ENCODE results near the gene PPP2R2C.

PPP2R2C gene

GRCh38 chr4:6380746-6381410, 91.5 kb downstream of the PPP2R2C start:
- POLR2A ChIA-PET = no interaction called here
- Histone ChIP-seq H3K36me3 (ENCODE audit: control insufficient read depth in 4 of 4, insufficient read depth in 4 of 4, low read length in 3 of 4) (no peaks in the 10 kb centered on the region), H3K4me1 (ENCODE audit: control extremely low read depth in 1 of 4, control insufficient read depth in 4 of 4, insufficient read depth in 4 of 4, low read length in 3 of 4) (no peaks in the 10 kb centered on the region), H3K4me3 (ENCODE audit: control insufficient read depth in 1 of 7, extremely low read depth in 1 of 7, insufficient read depth in 4 of 7, low read depth in 2 of 7, low read length in 6 of 7) (no peak overlapping the region), H3K27me3 (replicated peaks in 2 of 5; ENCODE audit: control insufficient read depth in 4 of 5, insufficient read depth in 5 of 5, low read length in 4 of 5) (peaks cover 0 to 71% (median 7%) of the 10 kb centered on the region in 5 experiments), H3K9me3 (ENCODE audit: control extremely low read depth in 1 of 5, control insufficient read depth in 4 of 5, insufficient read depth in 2 of 5, low read depth in 1 of 5, low read length in 4 of 5) (no peaks in the 10 kb centered on the region), H3K27ac (ENCODE audit: insufficient read depth in 1 of 2, low read depth in 1 of 2, low read length in 2 of 2, poor library complexity in 1 of 2, severe bottlenecking in 2 of 2) (no peak overlapping the region)
- no peak for DNase-seq
- WGBS (ENCODE audit: insufficient coverage) = 51% methylated on average over 15 of the region's 21 CpGs
- CTCF ChIA-PET = interaction anchor here (0.6 to 1.7 kb wide), 3 partner anchors 10 to 130 kb away, joined by 3 to 6 read pairs (median 4); no protein-coding TSS in a partner anchor

GRCh38 chr4:6379767-6380745, 92.4 kb downstream of the PPP2R2C start:
- H3K4me3 ChIP-seq (ENCODE audit: control insufficient read depth in 1 of 7, extremely low read depth in 1 of 7, insufficient read depth in 4 of 7, low read depth in 2 of 7, low read length in 6 of 7) = no peak overlapping the region
- 35% methylated on average over 21 of the region's 24 CpGs for WGBS (ENCODE audit: insufficient coverage)
- no peaks in the 10 kb centered on the region for H3K9me3 ChIP-seq (ENCODE audit: control extremely low read depth in 1 of 5, control insufficient read depth in 4 of 5, insufficient read depth in 2 of 5, low read depth in 1 of 5, low read length in 4 of 5)
- no peak overlapping the region for H3K27ac ChIP-seq (ENCODE audit: insufficient read depth in 1 of 2, low read depth in 1 of 2, low read length in 2 of 2, poor library complexity in 1 of 2, severe bottlenecking in 2 of 2)
- no peak for DNase-seq
- ChIA-PET POLR2A (interaction anchor here (0.5 kb wide), 1 partner anchor 18 kb away, joined by 3 read pairs; no protein-coding TSS in a partner anchor), CTCF (interaction anchor here (0.8 to 1.7 kb wide), 3 partner anchors 12 to 130 kb away, joined by 3 to 6 read pairs (median 3); no protein-coding TSS in a partner anchor)
- H3K27me3 ChIP-seq (replicated peaks in 2 of 5; ENCODE audit: control insufficient read depth in 4 of 5, insufficient read depth in 5 of 5, low read length in 4 of 5) = peaks cover 0 to 71% (median 5%) of the 10 kb centered on the region in 5 experiments
- no peaks in the 10 kb centered on the region for H3K36me3 ChIP-seq (ENCODE audit: control insufficient read depth in 4 of 4, insufficient read depth in 4 of 4, low read length in 3 of 4)
- H3K4me1 ChIP-seq (ENCODE audit: control extremely low read depth in 1 of 4, control insufficient read depth in 4 of 4, insufficient read depth in 4 of 4, low read length in 3 of 4) = no peaks in the 10 kb centered on the region

GRCh38 chr4:6378493-6379445, 93.6 kb downstream of the PPP2R2C start:
- ChIA-PET POLR2A (interaction anchor here (0.5 kb wide), 1 partner anchor 17 kb away, joined by 3 read pairs; no protein-coding TSS in a partner anchor), CTCF (interaction anchor here (1.7 kb wide), 1 partner anchor 128 kb away, joined by 6 read pairs; no protein-coding TSS in a partner anchor)
- Histone ChIP-seq H3K27ac (ENCODE audit: insufficient read depth in 1 of 2, low read depth in 1 of 2, low read length in 2 of 2, poor library complexity in 1 of 2, severe bottlenecking in 2 of 2) (no peak overlapping the region), H3K4me1 (ENCODE audit: control extremely low read depth in 1 of 4, control insufficient read depth in 4 of 4, insufficient read depth in 4 of 4, low read length in 3 of 4) (no peaks in the 10 kb centered on the region), H3K27me3 (replicated peaks in 2 of 5; ENCODE audit: control insufficient read depth in 4 of 5, insufficient read depth in 5 of 5, low read length in 4 of 5) (peaks cover 0 to 71% (median 3%) of the 10 kb centered on the region in 5 experiments), H3K4me3 (ENCODE audit: control insufficient read depth in 1 of 7, extremely low read depth in 1 of 7, insufficient read depth in 4 of 7, low read depth in 2 of 7, low read length in 6 of 7) (no peak overlapping the region), H3K36me3 (ENCODE audit: control insufficient read depth in 4 of 4, insufficient read depth in 4 of 4, low read length in 3 of 4) (no peaks in the 10 kb centered on the region), H3K9me3 (ENCODE audit: control extremely low read depth in 1 of 5, control insufficient read depth in 4 of 5, insufficient read depth in 2 of 5, low read depth in 1 of 5, low read length in 4 of 5) (no peaks in the 10 kb centered on the region)
- 89% methylated on average over 34 of the region's 41 CpGs for WGBS (ENCODE audit: insufficient coverage)
- no peak for DNase-seq

DNA sequence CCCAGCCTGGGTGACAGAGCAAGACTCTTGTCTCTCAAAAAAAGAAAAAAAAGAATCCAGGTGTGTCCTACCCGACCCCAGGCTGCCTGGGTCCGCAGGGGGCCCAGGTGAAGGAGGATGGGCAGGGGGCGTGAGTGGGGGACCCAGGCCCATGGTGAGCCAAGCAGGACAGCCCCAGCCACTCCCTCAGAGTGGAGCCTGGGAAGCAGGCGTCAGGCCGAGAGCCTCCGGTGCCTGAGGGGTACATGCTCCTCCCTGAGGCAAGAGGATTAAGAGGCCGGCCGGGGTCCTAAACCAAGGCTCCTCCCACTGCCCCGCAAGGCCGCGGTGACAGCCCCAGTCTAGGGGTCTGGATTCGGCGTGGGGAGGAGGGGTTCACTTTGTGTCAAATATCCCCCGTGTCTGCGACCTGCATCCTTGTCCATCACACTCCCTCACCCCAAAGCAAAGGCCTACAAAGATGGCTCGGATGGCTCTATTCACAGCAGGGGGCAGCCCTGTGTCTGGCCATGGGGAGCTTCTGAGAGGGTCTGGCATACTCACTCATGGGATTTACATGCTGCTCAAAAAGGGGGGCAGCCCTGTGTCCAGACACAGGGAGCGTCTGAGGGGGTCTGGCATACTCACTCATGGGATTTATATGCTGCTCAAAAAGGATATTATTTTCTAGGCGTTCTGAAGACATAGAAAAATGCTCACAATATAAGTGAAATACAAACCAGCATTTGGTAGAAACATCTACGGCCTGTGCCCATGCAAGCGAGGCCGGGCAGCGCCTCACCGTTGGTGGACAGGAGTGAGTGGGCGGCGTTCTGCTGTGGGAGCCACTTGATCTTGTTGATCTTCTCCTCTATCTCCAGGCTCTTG, 94.6 kb downstream of the PPP2R2C start:
- ChIA-PET POLR2A (no interaction called here), CTCF (no interaction called here)
- DNase-seq = no peak
- peaks cover 0 to 62% (median 3%) of the 10 kb centered on the region in 5 experiments for H3K27me3 ChIP-seq (replicated peaks in 2 of 5; ENCODE audit: control insufficient read depth in 4 of 5, insufficient read depth in 5 of 5, low read length in 4 of 5)
- H3K9me3 ChIP-seq (ENCODE audit: control extremely low read depth in 1 of 5, control insufficient read depth in 4 of 5, insufficient read depth in 2 of 5, low read depth in 1 of 5, low read length in 4 of 5) = no peaks in the 10 kb centered on the region
- no peaks in the 10 kb centered on the region for H3K36me3 ChIP-seq (ENCODE audit: control insufficient read depth in 4 of 4, insufficient read depth in 4 of 4, low read length in 3 of 4)
- WGBS (ENCODE audit: insufficient coverage) = 63% methylated on average over 21 of the region's 25 CpGs
- H3K4me1 ChIP-seq (ENCODE audit: control extremely low read depth in 1 of 4, control insufficient read depth in 4 of 4, insufficient read depth in 4 of 4, low read length in 3 of 4) = no peaks in the 10 kb centered on the region
- no peak overlapping the region for H3K27ac ChIP-seq (ENCODE audit: insufficient read depth in 1 of 2, low read depth in 1 of 2, low read length in 2 of 2, poor library complexity in 1 of 2, severe bottlenecking in 2 of 2)
- H3K4me3 ChIP-seq (ENCODE audit: control insufficient read depth in 1 of 7, extremely low read depth in 1 of 7, insufficient read depth in 4 of 7, low read depth in 2 of 7, low read length in 6 of 7) = no peak overlapping the region

- H3K27me3 ChIP-seq (replicated peaks in 2 of 5; ENCODE audit: control insufficient read depth in 4 of 5, insufficient read depth in 5 of 5, low read length in 4 of 5) = peaks cover 0 to 48% (median 2%) of the 10 kb centered on the region in 5 experiments
- no peak overlapping the region for H3K27ac ChIP-seq (ENCODE audit: insufficient read depth in 1 of 2, low read depth in 1 of 2, low read length in 2 of 2, poor library complexity in 1 of 2, severe bottlenecking in 2 of 2)
- CTCF ChIA-PET = interaction anchor here (0.6 kb wide), 1 partner anchor 920 kb away, joined by 3 read pairs; no protein-coding TSS in a partner anchor
- no peak overlapping the region for H3K4me3 ChIP-seq (ENCODE audit: control insufficient read depth in 1 of 7, extremely low read depth in 1 of 7, insufficient read depth in 4 of 7, low read depth in 2 of 7, low read length in 6 of 7)
- H3K9me3 ChIP-seq (ENCODE audit: control extremely low read depth in 1 of 5, control insufficient read depth in 4 of 5, insufficient read depth in 2 of 5, low read depth in 1 of 5, low read length in 4 of 5) = no peaks in the 10 kb centered on the region
- no peak for DNase-seq
- POLR2A ChIA-PET = no interaction called here
- no peaks in the 10 kb centered on the region for H3K4me1 ChIP-seq (ENCODE audit: control extremely low read depth in 1 of 4, control insufficient read depth in 4 of 4, insufficient read depth in 4 of 4, low read length in 3 of 4)
- no peaks in the 10 kb centered on the region for H3K36me3 ChIP-seq (ENCODE audit: control insufficient read depth in 4 of 4, insufficient read depth in 4 of 4, low read length in 3 of 4)
- WGBS (ENCODE audit: insufficient coverage) = 89% methylated on average over 16 of the region's 19 CpGs
Measured at GRCh38 chr4:6375620-6376295, 96.7 kb downstream of the PPP2R2C start.
